Gastrocnemius medialis (tissue), 4 donors: ENCODE results near the gene EIF4H.

Source experiments
- CTCF ChIP-seq, 5 experiments: fragments of 450-650 bp in 3 of 5; fragments of 200-600 bp in 2 of 5; sonication (generic) in 2 of 5; IDR thresholded peaks in 4 of 5; conservative IDR thresholded peaks in 1 of 5; 1 replicate in 4 of 5; 2 replicates in 1 of 5; pipeline ENCODE4 v1.5.1; 2016 to 2019; ENCODE audit warnings: antibody characterized with exemption in 5 of 5, mild to moderate bottlenecking in 3 of 5, moderate library complexity in 3 of 5
- POLR2A ChIP-seq, 2 donors: fragments of 450-650 bp; IDR thresholded peaks; one replicate each; pipeline ENCODE4 v1.6.1; 2017; ENCODE audit warnings: antibody characterized with exemption in 2 of 2, mild to moderate bottlenecking in 2 of 2, moderate library complexity in 2 of 2

- TF ChIP-seq CTCF (IDR thresholded peaks at IDR 0.05 in 4 of 5, conservative IDR thresholded peaks at IDR 0.05 in 1 of 5), result no peak
- no peak for TF ChIP-seq POLR2A (IDR thresholded peaks at IDR 0.05)
Observed at GRCh38 chr7:74176555-74176954, 2.4 kb downstream of the EIF4H start.
